GM12878 (cell line): ENCODE measurements around the gene HS6ST1. TPM values are rescaled to one million over a fixed set of nuclear protein-coding genes. Genes with fewer than 3 reads are reported as not detected.

Source experiments
- ATAC-seq: fragments of 200-7000 bp; cut with Tn5 transposase; 3 replicates; pipeline ENCODE4 v1.9.1; 2020; ENCODE audit warnings: mild to moderate bottlenecking, moderate library complexity
- BruUV-seq: library from RNA; stranded (reverse); fragments of 400-500 nt; replicated peaks from 2 replicates; lab custom pipeline; 2021; lab: Mats Ljungman, UMichigan
- CTCF ChIA-PET: fragments of 300-600 bp; sonication (Branson Sonifier 250); formaldehyde crosslinking; extraction: SDS; loops from one replicate; lab custom pipeline; 2021; ENCODE audit warnings: inconsistent platforms; lab: Yijun Ruan, JAX
- POLR2A ChIA-PET: fragments of 350-600 bp; formaldehyde crosslinking; extraction: SDS; loops from one replicate; lab custom pipeline; 2021; ENCODE audit warnings: inconsistent platforms; lab: Charles Lee
- RAD21 ChIA-PET: fragments of 300-600 bp; sonication (Branson Sonifier 250); formaldehyde crosslinking; loops from one replicate; lab custom pipeline; 2023; ENCODE audit warnings: antibody characterized with exemption; ENCODE audit not compliant: unreplicated experiment; lab: Charles Lee
- SMC1A ChIA-PET: fragments of 300-600 bp; sonication (Branson Sonifier 250); formaldehyde crosslinking; loops from one replicate; lab custom pipeline; 2023; ENCODE audit not compliant: unreplicated experiment, uncharacterized antibody; lab: Charles Lee
- DNase-seq: peaks from one replicate; pipeline ENCODE4 v3.0.0-alpha.2; 2011; ENCODE audit warnings: low read depth, low spot score
- FAIRE-seq: peaks from 3 replicates; lab custom pipeline; 2011; peaks lifted over from hg19 to GRCh38; lab: Jason Lieb, UNC
- H2AFZ ChIP-seq: 2 replicates; pipeline ENCODE4 v1.6.0; 2011; ENCODE audit warnings: low read depth, low read length, control low read depth; ENCODE audit not compliant: control insufficient read depth
- H3K27ac ChIP-seq: 2 replicates; pipeline ENCODE4 v1.5.1; 2011; ENCODE audit warnings: control low read depth; ENCODE audit not compliant: control insufficient read depth, insufficient read depth
- H3K27me3 ChIP-seq, 2 experiments: replicated peaks in 1 of 2; 2 replicates each; pipeline versions ENCODE4 v1.6.0 to v1.6.1; 2011; ENCODE audit warnings: low read length in 1 of 2; ENCODE audit not compliant: control insufficient read depth in 2 of 2, insufficient read depth in 2 of 2
- H3K36me3 ChIP-seq, 2 experiments: 2 replicates each; pipeline ENCODE4 v1.5.1; 2011; ENCODE audit warnings: low read length in 1 of 2; ENCODE audit not compliant: control insufficient read depth in 2 of 2, insufficient read depth in 2 of 2
- H3K4me1 ChIP-seq: 2 replicates; pipeline ENCODE4 v1.6.1; 2011; ENCODE audit warnings: mild to moderate bottlenecking, low read length, moderate library complexity, mixed read lengths; ENCODE audit not compliant: control insufficient read depth, insufficient read depth
- H3K4me2 ChIP-seq: 2 replicates; pipeline ENCODE4 v1.6.0; 2011; ENCODE audit warnings: control low read depth; ENCODE audit not compliant: control insufficient read depth, insufficient read depth
- H3K4me3 ChIP-seq: fragments of 200-600 bp; sonication (generic); 2 replicates; pipeline ENCODE4 v1.5.1; 2016
- H3K79me2 ChIP-seq: 2 replicates; pipeline ENCODE4 v1.6.0; 2011; ENCODE audit warnings: low read length; ENCODE audit not compliant: control insufficient read depth, insufficient read depth
- H3K9ac ChIP-seq: 2 replicates; pipeline ENCODE4 v1.8.0; 2011; ENCODE audit warnings: low read length, control low read depth, mixed read lengths; ENCODE audit not compliant: control insufficient read depth, insufficient read depth
- H3K9me3 ChIP-seq: replicated peaks from 3 replicates; pipeline ENCODE4 v1.5.1; 2011; ENCODE audit warnings: mild to moderate bottlenecking, low read length; ENCODE audit not compliant: control insufficient read depth, insufficient read depth
- H4K20me1 ChIP-seq: 2 replicates; pipeline ENCODE4 v1.6.0; 2011; ENCODE audit not compliant: control insufficient read depth, insufficient read depth
- ASH2L ChIP-seq: fragments of 300-600, 200-600 bp; sonication (generic); IDR thresholded peaks from 2 replicates; pipeline ENCODE4 v1.6.1; 2017; ENCODE audit warnings: low read depth, mild to moderate bottlenecking, borderline replicate concordance
- CBFB ChIP-seq: IDR thresholded peaks from 2 replicates; pipeline ENCODE4 v1.6.1; 2016; ENCODE audit warnings: antibody characterized with exemption, low read depth
- CEBPB ChIP-seq, 2 experiments: fragments of 150-350 bp in 1 of 2; IDR thresholded peaks; 2 replicates each; pipeline ENCODE4 v1.6.1; 2012 to 2014; ENCODE audit warnings: low read depth in 2 of 2, low read length in 2 of 2, borderline replicate concordance in 1 of 2, inconsistent platforms in 1 of 2
- DPF2 ChIP-seq: fragments of 450-650 bp; IDR thresholded peaks from 2 replicates; pipeline ENCODE4 v1.6.1; 2017; ENCODE audit warnings: mild to moderate bottlenecking
- ETV6 ChIP-seq, 2 experiments: fragments of 450-650 bp in 1 of 2; IDR thresholded peaks in 1 of 2; conservative IDR thresholded peaks in 1 of 2; 2 replicates each; pipeline ENCODE4 v1.6.1; 2014; ENCODE audit warnings: antibody characterized with exemption in 1 of 2, borderline replicate concordance in 1 of 2, low read depth in 1 of 2, mild to moderate bottlenecking in 1 of 2, moderate library complexity in 1 of 2
- MEF2A ChIP-seq: IDR thresholded peaks from 2 replicates; pipeline ENCODE4 v1.6.1; 2011; ENCODE audit warnings: low read depth, mild to moderate bottlenecking, low read length, moderate library complexity; ENCODE audit not compliant: insufficient read depth
- NRF1 ChIP-seq: conservative IDR thresholded peaks from 2 replicates; pipeline ENCODE4 v1.6.1; 2011; ENCODE audit warnings: mild to moderate bottlenecking, low read depth, low read length, improper control_type of control experiment
- RBBP5 ChIP-seq: fragments of 200-600 bp; sonication (generic); conservative IDR thresholded peaks from 2 replicates; pipeline ENCODE4 v1.6.1; 2016
- SMAD1 ChIP-seq: fragments of 450-650 bp; IDR thresholded peaks from 2 replicates; pipeline ENCODE4 v1.6.1; 2018; ENCODE audit warnings: mild to moderate bottlenecking, low read depth; ENCODE audit not compliant: partially characterized antibody
- ZNF217 ChIP-seq: fragments of 450-650 bp; IDR thresholded peaks from 2 replicates; pipeline ENCODE4 v1.6.1; 2017; ENCODE audit warnings: antibody characterized with exemption, mild to moderate bottlenecking
- WGBS: methylation state at CpG from one replicate; pipeline ENCODE4 v1.1.6; 2016; ENCODE audit warnings: low lambda C conversion rate; ENCODE audit not compliant: insufficient replicate concordance, insufficient coverage; ENCODE audit errors: missing lambda C conversion rate; 5-methylcytosine and 5-hydroxymethylcytosine counted together
- in situ Hi-C: fragments of 300-500 bp; cut with MboI; formaldehyde crosslinking; loops from 9 replicates; pipeline ENCODE4 v1.14.3; 2018; ENCODE audit warnings: mixed read lengths
- intact Hi-C: fragments of 100-400 bp; cut with micrococcal nuclease; formaldehyde crosslinking; loops from one replicate; pipeline ENCODE4 v1.14.2; 2022; ENCODE audit not compliant: unreplicated experiment
- polyA plus RNA-seq, 11 experiments: library from polyadenylated mRNA; depleted of rRNA in 4 of 11; unstranded in 6 of 11; stranded (reverse) in 5 of 11; fragments of >200 nt; fragmentation: Nextera tagmentation in 4 of 11; fragmentation: Illumina TruSeq in 1 of 11; extraction: Ambion mirVana in 4 of 11; extraction: Trizol in 1 of 11; gene quantifications; 1 replicate in 1 of 11; 2 replicates in 10 of 11; pipeline versions ENCODE4 v1.2.1 to v1.2.3, GENCODE V29; 2011 to 2016; ENCODE audit warnings: inconsistent platforms in 2 of 11, missing spikeins in 2 of 11, low read depth in 1 of 11
- total RNA-seq, 4 experiments: library from RNA; depleted of rRNA in 3 of 4; stranded (reverse); fragments of >200 nt in 3 of 4; fragmentation: Illumina TruSeq in 1 of 4; extraction: Trizol in 1 of 4; gene quantifications; 2 replicates each; pipeline versions ENCODE4 v1.2.1 to v1.2.3, GENCODE V29; 2013 to 2021
- TF ChIP-seq, protein P1 (sequence below): IDR thresholded peaks from 2 replicates; pipeline ENCODE4 v1.6.1; 2011; ENCODE audit warnings: borderline replicate concordance, low read depth, mild to moderate bottlenecking, moderate library complexity, mixed read lengths, low read length; ENCODE audit not compliant: insufficient read depth; ENCODE audit errors: extremely low read length
- TF ChIP-seq, protein P2 (sequence below): fragments of 450-650 bp; IDR thresholded peaks from 2 replicates; pipeline ENCODE4 v1.6.1; 2016; ENCODE audit warnings: mild to moderate bottlenecking

The HS6ST1 gene
- total and polyA plus RNA-seq, 10 of the 15 experiments (the other 5 are each of a cell fraction or from before 2014, with no cell fraction given) = 0.48 to 17.0 (median 4.7) TPM

DNA sequence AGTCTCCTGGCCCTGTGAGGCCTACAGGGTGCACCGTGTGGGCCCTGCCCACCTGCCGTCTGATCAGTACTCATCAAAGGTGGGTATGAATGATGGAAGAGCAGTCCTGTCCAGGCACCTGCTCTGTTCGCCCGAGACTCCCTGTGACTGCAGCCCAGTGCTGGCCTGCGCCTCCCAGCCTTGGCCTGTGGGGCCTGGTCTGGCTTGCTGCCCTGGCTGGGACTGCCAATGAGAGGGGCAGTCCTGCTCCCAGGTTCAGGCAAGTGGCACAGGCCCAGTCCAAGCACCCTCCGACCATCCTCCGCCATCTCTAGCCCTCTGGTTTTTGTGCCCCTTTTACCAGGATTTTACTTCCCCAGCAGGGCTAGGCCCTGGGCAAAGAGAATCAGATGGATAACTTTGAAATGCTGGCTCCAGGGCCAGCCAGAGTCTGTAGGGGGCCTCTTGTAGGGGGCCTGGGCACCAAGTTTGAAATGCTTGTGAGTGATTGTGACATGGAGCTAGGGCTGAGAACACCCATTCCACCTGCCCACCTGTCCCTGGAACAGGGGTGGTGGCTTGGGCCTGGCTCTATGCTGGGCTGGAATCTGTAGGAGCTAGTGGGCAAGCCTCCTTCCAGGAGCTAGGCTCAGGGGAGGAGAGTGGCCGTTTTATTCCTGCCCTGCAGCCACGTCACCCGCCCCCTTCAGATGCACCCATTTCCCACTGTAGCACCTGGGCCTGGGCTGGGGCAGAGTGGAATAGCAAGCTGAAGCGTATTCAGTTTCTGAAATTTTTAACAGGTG, 8.7 kb upstream of the HS6ST1 start:
- ChIA-PET CTCF (interaction anchor here (0.6 kb wide), 1 partner anchor 1070 kb away, joined by 3 read pairs; no protein-coding TSS in a partner anchor), SMC1A (no interaction called here), POLR2A (no interaction called here), RAD21 (no interaction called here)
- peaks cover 3% of the 10 kb centered on the region; the same call in 1 of the 3 replicates for H3K9me3 ChIP-seq
- H3K36me3 ChIP-seq = no peaks in the 10 kb centered on the region
- no peak overlapping the region for H3K9ac ChIP-seq
- FAIRE-seq (no peak), ATAC-seq (no peak), DNase-seq (no peak)
- in situ Hi-C loops (no loop called here), intact Hi-C loops (loop anchor here (10.0 kb wide), 4 partner anchors 263 to 1597 kb away; no protein-coding TSS in a partner anchor)
- H3K27ac ChIP-seq = no peak overlapping the region
- H3K4me1 ChIP-seq = no peaks in the 10 kb centered on the region
- no peaks in the 10 kb centered on the region for H4K20me1 ChIP-seq
- no TSS peak for BruUV-seq
- no peak overlapping the region for H3K4me3 ChIP-seq
- no peaks in the 10 kb centered on the region for H3K79me2 ChIP-seq
- H2AFZ ChIP-seq = no peak overlapping the region
- TF ChIP-seq, protein P1, sequence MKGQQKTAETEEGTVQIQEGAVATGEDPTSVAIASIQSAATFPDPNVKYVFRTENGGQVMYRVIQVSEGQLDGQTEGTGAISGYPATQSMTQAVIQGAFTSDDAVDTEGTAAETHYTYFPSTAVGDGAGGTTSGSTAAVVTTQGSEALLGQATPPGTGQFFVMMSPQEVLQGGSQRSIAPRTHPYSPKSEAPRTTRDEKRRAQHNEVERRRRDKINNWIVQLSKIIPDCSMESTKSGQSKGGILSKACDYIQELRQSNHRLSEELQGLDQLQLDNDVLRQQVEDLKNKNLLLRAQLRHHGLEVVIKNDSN = no peak
- TF ChIP-seq ASH2L = no peak
- TF ChIP-seq CBFB = no peak
- no peak for TF ChIP-seq NRF1
- no peak for TF ChIP-seq ZNF217
- TF ChIP-seq ETV6 (conservative IDR thresholded peaks at IDR 0.05 in 1 of 2, IDR thresholded peaks at IDR 0.05 in 1 of 2; ENCODE audit: borderline replicate concordance in 1 of 2, low read depth in 1 of 2) = no peak
- TF ChIP-seq DPF2 = no peak
- no peak for TF ChIP-seq RBBP5
- TF ChIP-seq SMAD1 = no peak
- TF ChIP-seq, protein P2, sequence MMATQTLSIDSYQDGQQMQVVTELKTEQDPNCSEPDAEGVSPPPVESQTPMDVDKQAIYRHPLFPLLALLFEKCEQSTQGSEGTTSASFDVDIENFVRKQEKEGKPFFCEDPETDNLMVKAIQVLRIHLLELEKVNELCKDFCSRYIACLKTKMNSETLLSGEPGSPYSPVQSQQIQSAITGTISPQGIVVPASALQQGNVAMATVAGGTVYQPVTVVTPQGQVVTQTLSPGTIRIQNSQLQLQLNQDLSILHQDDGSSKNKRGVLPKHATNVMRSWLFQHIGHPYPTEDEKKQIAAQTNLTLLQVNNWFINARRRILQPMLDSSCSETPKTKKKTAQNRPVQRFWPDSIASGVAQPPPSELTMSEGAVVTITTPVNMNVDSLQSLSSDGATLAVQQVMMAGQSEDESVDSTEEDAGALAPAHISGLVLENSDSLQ = no peak
- no peak for TF ChIP-seq CEBPB (IDR thresholded peaks at IDR 0.05; ENCODE audit: borderline replicate concordance in 1 of 2, low read depth in 2 of 2, low read length in 2 of 2)
- TF ChIP-seq MEF2A = no peak
- WGBS = 70% methylated on average over 11 of the region's 11 CpGs
- no peaks in the 10 kb centered on the region; a peak in 1 of 4 replicates for H3K27me3 ChIP-seq
- no peak overlapping the region for H3K4me2 ChIP-seq
